ENCODE data around the gene MMRN1.

- TF ChIP-seq CTCF (IDR thresholded peaks at IDR 0.05) (no peak), TCF7L2 (IDR thresholded peaks at IDR 0.05; ENCODE audit: low read depth, low read length) (no peak)
Measured at GRCh38 chr4:89988268-89988667, 93.6 kb downstream of the MMRN1 start.
